Loucy (cell line): ENCODE data around the gene AMIGO3.
"Not testable (repeated sequence)": the region's sequence is repeated elsewhere in the genome, so short reads cannot be mapped to it uniquely, and the experiment has no call there.

Experiments used
- EZH2phosphoT487 ChIP-seq: fragments of 200-600 bp; IDR thresholded peaks from 2 replicates; pipeline ENCODE4 v1.6.1; 2018; ENCODE audit warnings: antibody characterized with exemption, mild to moderate bottlenecking, moderate library complexity, borderline replicate concordance
- TF ChIP-seq, protein P1 (sequence below): fragments of 200-600 bp; sonication (generic); conservative IDR thresholded peaks from 2 replicates; pipeline ENCODE4 v1.5.1; 2014; ENCODE audit warnings: mild to moderate bottlenecking, antibody characterized with exemption, low read length

- TF ChIP-seq, protein P1, sequence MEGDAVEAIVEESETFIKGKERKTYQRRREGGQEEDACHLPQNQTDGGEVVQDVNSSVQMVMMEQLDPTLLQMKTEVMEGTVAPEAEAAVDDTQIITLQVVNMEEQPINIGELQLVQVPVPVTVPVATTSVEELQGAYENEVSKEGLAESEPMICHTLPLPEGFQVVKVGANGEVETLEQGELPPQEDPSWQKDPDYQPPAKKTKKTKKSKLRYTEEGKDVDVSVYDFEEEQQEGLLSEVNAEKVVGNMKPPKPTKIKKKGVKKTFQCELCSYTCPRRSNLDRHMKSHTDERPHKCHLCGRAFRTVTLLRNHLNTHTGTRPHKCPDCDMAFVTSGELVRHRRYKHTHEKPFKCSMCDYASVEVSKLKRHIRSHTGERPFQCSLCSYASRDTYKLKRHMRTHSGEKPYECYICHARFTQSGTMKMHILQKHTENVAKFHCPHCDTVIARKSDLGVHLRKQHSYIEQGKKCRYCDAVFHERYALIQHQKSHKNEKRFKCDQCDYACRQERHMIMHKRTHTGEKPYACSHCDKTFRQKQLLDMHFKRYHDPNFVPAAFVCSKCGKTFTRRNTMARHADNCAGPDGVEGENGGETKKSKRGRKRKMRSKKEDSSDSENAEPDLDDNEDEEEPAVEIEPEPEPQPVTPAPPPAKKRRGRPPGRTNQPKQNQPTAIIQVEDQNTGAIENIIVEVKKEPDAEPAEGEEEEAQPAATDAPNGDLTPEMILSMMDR = not testable (repeated sequence)
- TF ChIP-seq EZH2phosphoT487 = not testable (repeated sequence)
These were observed 28.0 kb downstream of the AMIGO3 start for GRCh38 chr3:49691481-49691880.
